ENCODE data around the gene NAALADL2. TPM values are rescaled to one million over a fixed set of nuclear protein-coding genes. Genes with fewer than 3 reads are reported as not detected.

NAALADL2 gene
- total and polyA plus RNA-seq, 2 donors (not counting 1 experiment from before 2014, with no cell fraction given), result not detected

- intact Hi-C loops (cut with micrococcal nuclease), result no loop called here
- POLR2A ChIA-PET, result no interaction called here
Observed at GRCh38 chr3:175792245-175792644, 933.1 kb downstream of the NAALADL2 start.

GRCh38 chr3:175798326-175798725, 939.2 kb downstream of the NAALADL2 start:
- H3K4me2 ChIP-seq (replicated peaks; ENCODE audit: low read depth, low read length, poor library complexity, severe bottlenecking), result no peak overlapping the region
- no peak overlapping the region for H3K4me3 ChIP-seq (ENCODE audit: control extremely low read depth in 1 of 5, extremely low read depth in 1 of 5, insufficient read depth in 1 of 5, low read depth in 2 of 5, low read length in 4 of 5)
- H3K36me3 ChIP-seq (replicated peaks in 1 of 2; ENCODE audit: control extremely low read depth in 1 of 2, control insufficient read depth in 1 of 2, extremely low read depth in 1 of 2, insufficient read depth in 2 of 2, low read length in 1 of 2), result no peaks in the 10 kb centered on the region
- Mint-ChIP-seq H3K9me3 (ENCODE audit: insufficient read depth) (no peaks in the 10 kb centered on the region), H3K4me3 (no peak overlapping the region), H3K27ac (no peak overlapping the region), H3K4me1 (no peaks in the 10 kb centered on the region), H3K27me3 (no peaks in the 10 kb centered on the region)
- no peaks in the 10 kb centered on the region for H3K27me3 ChIP-seq (replicated peaks in 1 of 4; ENCODE audit: control extremely low read depth in 1 of 4, control insufficient read depth in 3 of 4, insufficient read depth in 4 of 4, low read length in 3 of 4)
- no peak overlapping the region for H2AFZ ChIP-seq (ENCODE audit: insufficient read depth, low read depth, low read length, poor library complexity, severe bottlenecking)
- H3K79me2 ChIP-seq (ENCODE audit: control insufficient read depth, insufficient read depth, low read length), result no peaks in the 10 kb centered on the region
- peaks cover 0 to 3% (median 2%) of the 10 kb centered on the region in 3 donors for H3K9me3 ChIP-seq (ENCODE audit: control extremely low read depth in 1 of 3, control insufficient read depth in 2 of 3, insufficient read depth in 1 of 3, low read length in 2 of 3)
- TF ChIP-seq CTCF (IDR thresholded peaks at IDR 0.05), result no peak
- no peak for TF ChIP-seq EZH2 (IDR thresholded peaks at IDR 0.05; ENCODE audit: borderline replicate concordance, insufficient read depth, low read depth, low read length, poor library complexity, severe bottlenecking)
- ChIA-PET CTCF (no interaction called here), POLR2A (no interaction called here)
- H3K27ac ChIP-seq (ENCODE audit: low read length in 2 of 2), result no peak overlapping the region
- DNase-seq (no peak), ATAC-seq (ENCODE audit: low read depth) (no peak)
- no peak overlapping the region for H3K9ac ChIP-seq (ENCODE audit: low read length)
- H3K4me1 ChIP-seq (ENCODE audit: control insufficient read depth in 2 of 2, insufficient read depth in 2 of 2, low read length in 2 of 2), result no peaks in the 10 kb centered on the region
- intact Hi-C loops (cut with micrococcal nuclease), result no loop called here
- H4K20me1 ChIP-seq (ENCODE audit: control insufficient read depth, insufficient read depth, low read length, poor library complexity, severe bottlenecking), result no peaks in the 10 kb centered on the region

More at GRCh38 chr3:175792245-175792644, 933.1 kb downstream of the NAALADL2 start:
- Mint-ChIP-seq H3K4me1 (no peaks in the 10 kb centered on the region), H3K27me3 (no peaks in the 10 kb centered on the region), H3K27ac (no peak overlapping the region), H3K4me3 (no peak overlapping the region), H3K9me3 (ENCODE audit: insufficient read depth) (peaks cover 2% of the 10 kb centered on the region)
- no peak for TF ChIP-seq EZH2 (IDR thresholded peaks at IDR 0.05; ENCODE audit: borderline replicate concordance, insufficient read depth, low read depth, low read length, poor library complexity, severe bottlenecking)
- TF ChIP-seq CTCF (IDR thresholded peaks at IDR 0.05), result no peak
- Histone ChIP-seq H2AFZ (ENCODE audit: insufficient read depth, low read depth, low read length, poor library complexity, severe bottlenecking) (no peak overlapping the region), H3K36me3 (replicated peaks in 1 of 2; ENCODE audit: control extremely low read depth in 1 of 2, control insufficient read depth in 1 of 2, extremely low read depth in 1 of 2, insufficient read depth in 2 of 2, low read length in 1 of 2) (no peaks in the 10 kb centered on the region), H3K79me2 (ENCODE audit: control insufficient read depth, insufficient read depth, low read length) (no peaks in the 10 kb centered on the region), H3K4me2 (replicated peaks; ENCODE audit: low read depth, low read length, poor library complexity, severe bottlenecking) (no peak overlapping the region), H3K9ac (ENCODE audit: low read length) (no peak overlapping the region), H3K27me3 (replicated peaks in 1 of 4; ENCODE audit: control extremely low read depth in 1 of 4, control insufficient read depth in 3 of 4, insufficient read depth in 4 of 4, low read length in 3 of 4) (no peaks in the 10 kb centered on the region), H3K4me3 (ENCODE audit: control extremely low read depth in 1 of 5, extremely low read depth in 1 of 5, insufficient read depth in 1 of 5, low read depth in 2 of 5, low read length in 4 of 5) (no peak overlapping the region), H3K4me1 (ENCODE audit: control insufficient read depth in 2 of 2, insufficient read depth in 2 of 2, low read length in 2 of 2) (no peaks in the 10 kb centered on the region), H3K9me3 (ENCODE audit: control extremely low read depth in 1 of 3, control insufficient read depth in 2 of 3, insufficient read depth in 1 of 3, low read length in 2 of 3) (peaks cover 0 to 3% (median 2%) of the 10 kb centered on the region in 3 donors), H3K27ac (ENCODE audit: low read length in 2 of 2) (no peak overlapping the region), H4K20me1 (ENCODE audit: control insufficient read depth, insufficient read depth, low read length, poor library complexity, severe bottlenecking) (no peaks in the 10 kb centered on the region)
- no peak for ATAC-seq (ENCODE audit: low read depth)
- DNase-seq, result no peak
- CTCF ChIA-PET, result no interaction called here

All from B cell (primary cell).